Activated CD4-positive, alpha-beta T cell treated with anti-CD3 and anti-CD28 coated beads, Interleukin-2, amount 10 ng/mL, durations not matched to agents 7 days and 5 days (primary cell): Measurements from ENCODE around the gene FAM83E. TPM values are rescaled to one million over a fixed set of nuclear protein-coding genes. Genes with fewer than 3 reads are reported as not detected.
A peak's percentile ranks its signal among the peaks of the same experiment; 100 is the strongest.
"Not testable (repeated sequence)": the region's sequence is repeated elsewhere in the genome, so short reads cannot be mapped to it uniquely, and the experiment has no call there.

Source experiments
- CTCF ChIA-PET: fragments of 350-600 bp; sonication (Branson Sonifier 250); formaldehyde crosslinking; loops from one replicate; lab custom pipeline; 2021; ENCODE audit warnings: antibody characterized with exemption; lab: Charles Lee
- POLR2A ChIA-PET: fragments of 350-600 bp; sonication (Branson Sonifier 250); formaldehyde crosslinking; loops from one replicate; lab custom pipeline; 2021; ENCODE audit warnings: antibody characterized with exemption; lab: Charles Lee
- DNase-seq: peaks from one replicate; pipeline ENCODE4 v3.0.0-alpha.2; 2020
- H3K27ac Mint-ChIP-seq: one replicate; pipeline ENCODE4 v1.8.0; 2021; ENCODE audit warnings: mild to moderate bottlenecking, moderate library complexity, mixed read lengths
- H3K27me3 Mint-ChIP-seq: one replicate; pipeline ENCODE4 v1.8.0; 2021; ENCODE audit warnings: mixed read lengths
- H3K36me3 Mint-ChIP-seq: one replicate; pipeline ENCODE4 v1.8.0; 2021; ENCODE audit warnings: low read depth, mixed read lengths
- H3K4me1 Mint-ChIP-seq: one replicate; pipeline ENCODE4 v1.8.0; 2021; ENCODE audit warnings: mixed read lengths
- H3K4me3 Mint-ChIP-seq: one replicate; pipeline ENCODE4 v1.8.0; 2021; ENCODE audit warnings: mild to moderate bottlenecking, moderate library complexity, mixed read lengths
- H3K9me3 Mint-ChIP-seq: one replicate; pipeline ENCODE4 v1.8.0; 2021; ENCODE audit warnings: mixed read lengths
- total RNA-seq, 2 experiments: library from RNA; stranded (reverse); gene quantifications; one replicate each; pipeline ENCODE4 v1.2.3, GENCODE V29; 2021

Gene FAM83E
- total RNA-seq, 2 experiments from 2014 or later: 2.5 TPM

DNA sequence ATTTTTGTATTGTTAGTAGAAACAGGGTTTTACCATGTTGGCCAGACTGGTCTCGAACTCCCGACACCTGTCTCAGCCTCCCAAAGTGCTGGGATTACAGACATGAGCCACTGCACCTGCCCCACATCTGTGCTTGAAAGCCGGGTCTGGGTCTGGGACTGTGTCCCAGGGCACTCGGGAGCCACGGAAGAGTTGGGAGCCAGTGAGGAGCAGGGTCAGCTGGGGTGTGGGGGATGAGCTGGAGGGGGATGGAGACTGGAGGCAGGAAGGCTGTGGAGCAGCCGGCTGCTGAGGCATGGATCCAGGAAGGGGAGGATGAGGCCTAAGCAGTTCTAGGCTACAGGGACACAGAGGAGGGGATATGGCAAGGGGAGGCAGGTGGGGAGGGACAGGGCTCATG is 19.0 kb downstream of the FAM83E start:
- Mint-ChIP-seq H3K27me3 (no peaks in the 10 kb centered on the region), H3K27ac (peak overlapping the region; percentile 82), H3K4me1 (peaks cover 12% of the 10 kb centered on the region), H3K36me3 (peaks cover 2% of the 10 kb centered on the region), H3K4me3 (peak overlapping the region; percentile 71), H3K9me3 (no peaks in the 10 kb centered on the region)
- POLR2A ChIA-PET: no interaction called here
- no peak for DNase-seq
- CTCF ChIA-PET: interaction anchor here (0.7 kb wide), 1 partner anchor 106 kb away, joined by 3 read pairs; no protein-coding TSS in a partner anchor

DNA sequence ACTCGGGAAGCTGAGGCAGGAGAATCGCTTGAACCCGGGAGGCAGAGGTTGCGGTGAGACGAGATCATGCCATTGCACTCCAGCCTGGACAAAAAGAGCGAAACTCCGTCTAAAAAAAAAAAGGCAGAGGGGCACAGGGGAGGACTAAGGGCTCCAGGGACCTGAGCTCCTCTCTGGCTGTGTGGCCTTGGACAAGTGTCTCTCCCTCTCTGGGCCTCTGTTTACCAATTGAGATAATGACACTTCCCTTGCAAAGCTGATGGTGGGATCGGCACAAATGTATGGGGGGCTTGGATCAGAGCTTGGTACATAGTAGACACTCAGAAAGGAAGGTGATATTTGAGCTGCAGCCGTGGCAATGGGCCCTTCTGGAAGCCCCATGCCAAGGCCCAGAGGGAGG is 19.7 kb downstream of the FAM83E start:
- Mint-ChIP-seq H3K27ac (peak overlapping the region; percentile 82), H3K9me3 (no peaks in the 10 kb centered on the region), H3K36me3 (peaks cover 2% of the 10 kb centered on the region), H3K27me3 (no peaks in the 10 kb centered on the region), H3K4me3 (peak overlapping the region; percentile 71), H3K4me1 (peaks cover 12% of the 10 kb centered on the region)
- ChIA-PET POLR2A (no interaction called here), CTCF (interaction anchor here (0.7 kb wide), 1 partner anchor 106 kb away, joined by 3 read pairs; no protein-coding TSS in a partner anchor)
- no peak for DNase-seq

DNA sequence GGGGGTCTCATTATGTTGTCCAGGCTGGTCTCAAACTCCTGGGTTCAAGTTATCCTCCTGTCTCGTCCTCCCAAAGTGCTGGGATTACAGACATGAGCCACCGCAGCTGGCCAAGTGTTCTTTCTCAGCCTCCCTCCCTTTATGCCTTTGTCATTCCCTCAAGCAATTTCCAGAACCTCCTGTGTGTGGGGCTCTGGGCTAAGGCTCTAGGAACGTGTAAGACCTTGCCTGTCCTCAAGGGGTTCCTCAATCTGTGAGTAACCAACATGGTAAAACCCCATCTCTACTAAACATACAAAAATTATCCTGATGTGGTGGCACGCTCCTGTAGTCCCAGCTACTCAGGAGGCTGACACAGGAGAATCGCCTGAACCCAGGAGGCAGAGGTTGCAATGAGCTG is 23.9 kb downstream of the FAM83E start:
- Mint-ChIP-seq H3K36me3 (peaks cover 5% of the 10 kb centered on the region), H3K27me3 (no peaks in the 10 kb centered on the region), H3K27ac (peak overlapping the region; percentile 50), H3K4me3 (no peak overlapping the region), H3K4me1 (peaks cover 20% of the 10 kb centered on the region), H3K9me3 (no peaks in the 10 kb centered on the region)
- no peak for DNase-seq
- CTCF ChIA-PET: interaction anchor here (3.7 kb wide), 1 partner anchor 83 kb away, joined by 19 read pairs; no protein-coding TSS in a partner anchor
- POLR2A ChIA-PET: no interaction called here

DNA sequence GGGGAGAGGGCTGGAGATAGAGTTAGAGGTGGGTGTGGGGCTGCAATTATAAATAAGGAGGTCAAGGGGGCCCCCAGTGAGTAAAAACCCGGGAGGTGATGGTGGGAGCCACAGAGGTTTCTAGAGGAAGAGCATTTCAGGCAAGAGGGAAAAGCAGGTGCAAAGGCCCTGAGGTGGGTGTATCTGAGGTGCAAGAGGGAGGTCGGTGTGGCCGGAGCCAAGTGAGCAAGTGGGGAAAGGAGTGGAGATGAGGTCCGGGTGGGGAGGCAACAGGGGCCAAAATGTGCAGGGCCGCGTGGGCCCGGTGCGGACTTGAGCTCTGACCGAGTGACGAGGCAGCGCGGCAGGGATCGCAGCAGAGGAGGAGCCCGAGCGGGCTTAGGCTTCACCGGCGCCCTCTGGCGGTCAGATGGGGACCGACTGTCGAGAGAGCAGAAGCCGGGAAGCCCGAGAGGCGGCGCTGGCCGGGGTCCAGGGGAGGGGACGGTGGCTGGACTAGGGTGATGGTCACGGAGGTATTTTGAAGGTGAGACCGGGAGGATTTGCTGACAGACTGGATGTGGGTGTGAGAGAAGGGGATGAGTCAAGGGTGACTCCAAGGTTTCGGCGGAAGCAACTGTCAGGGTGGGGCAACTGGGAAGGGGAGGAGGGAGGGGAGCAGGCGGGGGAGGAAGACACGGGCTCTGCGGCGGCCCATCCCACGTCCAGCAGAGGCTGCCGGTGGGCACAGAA is 26.0 kb downstream of the FAM83E start:
- H3K27me3 Mint-ChIP-seq: no peaks in the 10 kb centered on the region
- DNase-seq: peak; percentile 90
- ChIA-PET POLR2A (no interaction called here), CTCF (interaction anchor here (0.6 to 3.7 kb wide), 19 partner anchors 12 to 275 kb away, joined by 3 to 19 read pairs (median 5); partner anchors contain the start of genes RPL18, SPACA4 and SPHK2)
- peaks cover 6% of the 10 kb centered on the region for H3K36me3 Mint-ChIP-seq
- peak overlapping the region; percentile 78 for H3K4me3 Mint-ChIP-seq
- peaks cover 23% of the 10 kb centered on the region for H3K4me1 Mint-ChIP-seq
- no peaks in the 10 kb centered on the region for H3K9me3 Mint-ChIP-seq
- H3K27ac Mint-ChIP-seq: peak overlapping the region; percentile 88

DNA sequence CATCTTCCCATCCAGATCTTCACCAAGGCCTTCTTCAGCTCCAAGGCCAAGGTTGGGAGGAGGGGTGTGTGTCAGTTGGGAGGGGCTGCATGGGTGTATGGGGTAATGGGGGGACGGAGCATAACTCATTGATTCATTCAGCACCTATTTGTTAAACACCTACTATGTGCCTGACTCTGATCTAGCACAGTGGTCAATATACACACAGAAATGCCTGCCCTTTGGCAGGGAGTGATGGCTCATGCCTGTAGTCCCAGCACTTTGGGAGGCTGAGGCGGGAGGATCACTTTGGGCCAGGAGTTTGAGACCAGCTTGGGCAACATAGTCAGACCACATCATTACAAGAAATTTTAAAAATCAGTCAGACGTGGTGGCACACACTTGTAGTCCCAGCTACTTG is 27.5 kb downstream of the FAM83E start:
- no peak overlapping the region for H3K27ac Mint-ChIP-seq
- POLR2A ChIA-PET: no interaction called here
- CTCF ChIA-PET: interaction anchor here (0.6 to 3.7 kb wide), 5 partner anchors 11 to 274 kb away, joined by 3 to 19 read pairs (median 4); no protein-coding TSS in a partner anchor

DNA sequence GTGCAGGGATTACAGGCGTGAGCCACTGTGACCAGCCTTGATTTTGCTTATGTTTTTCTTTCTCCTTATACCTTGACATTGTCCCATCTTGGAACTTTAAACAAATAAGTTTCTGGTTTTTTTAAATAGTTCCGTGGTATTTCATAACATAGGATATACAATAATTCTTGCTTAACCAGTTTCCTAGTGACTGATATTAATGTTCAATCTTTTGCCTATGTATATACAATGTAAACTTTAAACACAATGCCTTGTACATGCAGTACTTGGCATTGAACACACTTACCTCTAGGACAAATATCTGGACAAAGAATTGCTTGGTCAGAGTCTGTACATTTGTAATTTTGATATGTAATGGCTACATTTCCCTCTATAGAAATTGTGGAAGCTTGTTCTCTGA is 32.7 kb downstream of the FAM83E start:
- no peaks in the 10 kb centered on the region for H3K9me3 Mint-ChIP-seq
- no peak for DNase-seq
- H3K36me3 Mint-ChIP-seq: peaks cover 3% of the 10 kb centered on the region
- ChIA-PET POLR2A (no interaction called here), CTCF (interaction anchor here (0.9 kb wide), 1 partner anchor 77 kb away, joined by 4 read pairs; no protein-coding TSS in a partner anchor)
- H3K4me3 Mint-ChIP-seq: no peak overlapping the region
- no peaks in the 10 kb centered on the region for H3K27me3 Mint-ChIP-seq
- no peak overlapping the region for H3K27ac Mint-ChIP-seq
- peaks cover 6% of the 10 kb centered on the region for H3K4me1 Mint-ChIP-seq

More for the DNA sequence above, 27.5 kb downstream of the FAM83E start:
- peaks cover 6% of the 10 kb centered on the region for H3K36me3 Mint-ChIP-seq
- H3K27me3 Mint-ChIP-seq: no peaks in the 10 kb centered on the region
- no peak overlapping the region for H3K4me3 Mint-ChIP-seq
- H3K4me1 Mint-ChIP-seq: peaks cover 20% of the 10 kb centered on the region
- DNase-seq: no peak
- no peaks in the 10 kb centered on the region for H3K9me3 Mint-ChIP-seq

DNA sequence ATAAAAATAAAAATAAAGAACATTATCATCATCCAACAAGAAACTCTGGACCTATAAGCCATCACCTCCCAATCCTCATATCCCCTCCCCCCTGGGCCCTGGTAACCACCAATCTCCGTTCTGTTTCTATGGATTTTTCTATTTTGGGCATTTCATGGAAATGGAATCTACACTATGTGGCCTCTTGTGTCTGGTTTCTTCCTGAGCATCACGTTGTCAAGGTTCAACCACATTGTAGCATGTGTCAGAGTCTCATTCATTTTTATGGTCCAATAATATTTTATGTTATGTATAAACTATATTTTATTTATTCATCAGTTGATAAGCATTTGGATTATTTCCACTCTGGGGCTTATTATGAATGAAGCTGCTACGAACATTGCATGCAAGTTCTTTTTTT is 36.0 kb downstream of the FAM83E start:
- Mint-ChIP-seq H3K27ac (no peak overlapping the region), H3K36me3 (no peaks in the 10 kb centered on the region), H3K4me1 (no peaks in the 10 kb centered on the region), H3K4me3 (no peak overlapping the region), H3K27me3 (no peaks in the 10 kb centered on the region), H3K9me3 (no peaks in the 10 kb centered on the region)
- ChIA-PET POLR2A (no interaction called here), CTCF (interaction anchor here (1.0 to 2.8 kb wide), 2 partner anchors 245 to 265 kb away, joined by 3 to 10 read pairs; no protein-coding TSS in a partner anchor)
- no peak for DNase-seq

DNA sequence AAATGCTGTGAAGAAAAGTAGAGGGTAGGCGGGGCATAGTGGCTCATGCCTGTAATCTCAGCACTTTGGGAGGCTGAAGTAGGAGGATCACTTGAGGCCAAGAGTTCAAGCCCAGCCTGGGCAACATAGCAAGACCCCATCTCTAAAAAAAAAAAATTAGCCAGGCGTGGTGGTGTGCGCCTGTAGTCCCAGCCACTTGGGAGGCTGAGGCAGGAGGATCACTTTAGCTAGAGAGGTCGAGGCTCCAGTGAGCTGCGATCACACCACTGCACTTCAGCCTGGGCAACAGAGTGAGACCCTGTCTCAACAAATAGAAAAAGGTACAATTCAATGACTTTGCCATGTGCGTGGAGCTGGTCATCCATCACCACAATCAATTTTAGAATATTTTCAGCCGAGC is 37.0 kb downstream of the FAM83E start:
- H3K27me3 Mint-ChIP-seq, H3K27ac Mint-ChIP-seq, H3K4me3 Mint-ChIP-seq, H3K4me1 Mint-ChIP-seq, CTCF ChIA-PET, H3K9me3 Mint-ChIP-seq, H3K36me3 Mint-ChIP-seq, DNase-seq, POLR2A ChIA-PET: not testable (repeated sequence)

DNA sequence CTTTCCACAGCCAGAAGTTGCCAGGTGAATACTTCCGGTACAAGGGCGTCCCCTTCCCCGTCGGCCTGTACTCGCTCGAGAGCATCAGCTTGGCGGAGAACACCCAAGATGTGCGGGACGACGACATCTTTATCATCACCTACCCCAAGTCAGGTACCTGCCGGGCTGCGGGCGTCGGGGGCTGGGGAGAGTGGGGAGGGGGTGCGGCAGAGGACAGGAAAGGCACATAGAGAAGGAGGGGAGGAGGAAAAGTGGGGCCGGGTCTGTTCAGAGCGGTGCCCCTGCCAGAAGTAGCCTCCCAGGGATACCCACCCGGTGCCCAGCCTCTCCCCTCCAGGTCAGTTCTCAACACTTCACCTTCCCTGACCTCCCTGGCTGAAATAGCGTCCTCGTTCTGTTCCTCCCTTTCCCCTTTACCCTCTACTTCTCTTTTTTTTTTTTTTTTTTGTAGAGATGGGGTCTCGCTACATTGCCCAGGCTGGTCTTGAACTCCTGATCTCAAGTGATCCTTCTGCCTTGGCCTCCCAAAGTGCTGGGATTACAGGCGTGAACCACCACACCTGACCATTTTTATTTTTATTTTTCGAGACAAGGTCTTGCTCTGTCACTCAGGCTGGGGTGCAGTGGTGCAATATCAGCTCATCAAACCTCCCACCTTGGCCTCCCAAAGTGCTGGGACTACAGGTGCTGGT is 38.8 kb downstream of the FAM83E start:
- DNase-seq: no peak
- no peaks in the 10 kb centered on the region for H3K27me3 Mint-ChIP-seq
- H3K9me3 Mint-ChIP-seq: no peaks in the 10 kb centered on the region
- H3K4me3 Mint-ChIP-seq: no peak overlapping the region
- no peaks in the 10 kb centered on the region for H3K36me3 Mint-ChIP-seq
- ChIA-PET CTCF (interaction anchor here (0.5 to 1.2 kb wide), 3 partner anchors 12 to 49 kb away, joined by 3 to 5 read pairs (median 4); no protein-coding TSS in a partner anchor), POLR2A (no interaction called here)
- H3K27ac Mint-ChIP-seq: no peak overlapping the region
- H3K4me1 Mint-ChIP-seq: no peaks in the 10 kb centered on the region

DNA sequence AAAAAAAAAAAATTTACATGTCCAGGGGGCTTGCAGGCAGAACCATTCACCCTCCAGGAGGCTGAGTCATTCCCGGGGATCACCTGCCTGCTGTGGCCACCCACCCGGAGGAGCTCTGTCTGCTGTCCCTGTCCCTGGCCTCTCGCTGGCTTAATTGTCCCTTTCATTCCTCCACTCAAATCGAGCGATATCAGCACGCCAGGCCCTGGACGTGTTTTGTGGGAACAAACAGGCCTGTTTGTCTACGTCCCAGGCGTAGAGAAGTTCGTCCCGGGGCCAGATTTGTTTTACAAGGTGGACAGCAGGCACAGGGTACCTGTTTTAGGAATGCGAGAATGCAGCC is 41.7 kb downstream of the FAM83E start:
- no peak for DNase-seq
- no peaks in the 10 kb centered on the region for H3K9me3 Mint-ChIP-seq
- H3K36me3 Mint-ChIP-seq: no peaks in the 10 kb centered on the region
- ChIA-PET POLR2A (no interaction called here), CTCF (interaction anchor here (0.6 to 1.9 kb wide), 3 partner anchors 11 to 1285 kb away, joined by 3 to 6 read pairs (median 4); no protein-coding TSS in a partner anchor)
- no peak overlapping the region for H3K4me3 Mint-ChIP-seq
- peaks cover 2% of the 10 kb centered on the region for H3K27me3 Mint-ChIP-seq
- no peak overlapping the region for H3K27ac Mint-ChIP-seq
- H3K4me1 Mint-ChIP-seq: no peaks in the 10 kb centered on the region

DNA sequence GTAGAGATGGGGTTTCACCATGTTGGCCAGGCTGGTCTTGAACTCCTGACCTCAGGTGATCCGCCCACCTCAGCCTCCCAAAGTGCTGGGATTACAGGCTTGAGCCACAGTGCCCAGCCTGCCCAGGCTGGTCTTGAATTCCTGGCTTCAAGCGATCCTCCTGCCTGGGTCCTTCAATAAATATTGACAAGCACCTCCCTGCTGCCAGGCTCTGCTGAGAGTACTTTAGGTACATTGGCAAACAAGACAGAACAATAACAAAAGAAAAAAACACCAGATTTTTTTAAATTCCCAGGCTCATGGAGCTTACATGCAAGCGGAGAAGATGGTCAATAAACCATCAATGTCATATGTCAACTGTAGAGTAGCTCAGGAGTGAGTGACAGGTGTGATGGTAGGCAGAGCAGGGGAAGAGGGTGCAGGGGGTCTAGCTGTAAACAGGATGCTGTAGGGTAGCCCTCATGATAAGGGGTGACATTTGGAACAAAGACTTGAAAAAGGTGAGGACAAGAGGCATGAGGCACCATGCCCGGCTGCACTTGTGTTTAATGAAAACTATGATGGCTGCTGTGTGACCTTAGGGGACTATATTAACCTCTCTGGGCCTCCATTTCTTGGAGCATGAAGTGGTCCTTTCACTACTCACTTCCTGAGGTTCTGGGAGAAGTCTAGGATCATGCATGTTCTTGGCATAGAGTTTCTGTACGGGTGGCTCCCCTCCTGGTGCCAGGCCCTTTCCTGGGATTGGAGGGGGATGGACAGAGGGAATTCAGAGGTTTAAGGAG is 43.3 kb downstream of the FAM83E start:
- DNase-seq: no peak
- no peaks in the 10 kb centered on the region for H3K36me3 Mint-ChIP-seq
- ChIA-PET POLR2A (no interaction called here), CTCF (interaction anchor here (0.6 kb wide), 1 partner anchor 218 kb away, joined by 3 read pairs; no protein-coding TSS in a partner anchor)
- H3K27me3 Mint-ChIP-seq: peaks cover 4% of the 10 kb centered on the region
- H3K9me3 Mint-ChIP-seq: no peaks in the 10 kb centered on the region
- no peaks in the 10 kb centered on the region for H3K4me1 Mint-ChIP-seq
- no peak overlapping the region for H3K4me3 Mint-ChIP-seq
- no peak overlapping the region for H3K27ac Mint-ChIP-seq

DNA sequence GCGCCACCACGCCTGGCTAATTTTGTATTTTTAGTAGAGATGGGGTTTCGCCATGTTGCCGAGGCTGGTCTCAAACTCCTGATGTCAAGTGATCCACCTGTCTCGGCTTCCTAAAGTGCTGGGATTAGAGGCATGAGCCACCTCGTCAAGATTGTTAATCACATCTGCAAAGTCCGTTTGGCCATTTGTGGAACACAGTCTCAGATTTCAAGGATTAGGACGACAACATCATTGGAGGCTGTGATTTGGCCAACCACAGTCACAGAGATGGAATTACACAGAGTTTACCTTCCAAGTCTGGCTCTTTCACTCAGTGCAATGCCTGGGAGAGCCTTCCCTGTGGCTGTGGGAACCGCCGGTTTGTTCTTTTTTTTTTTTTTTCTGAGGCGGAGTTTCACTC is 45.1 kb downstream of the FAM83E start:
- Mint-ChIP-seq H3K27me3 (peaks cover 4% of the 10 kb centered on the region), H3K36me3 (no peaks in the 10 kb centered on the region), H3K4me1 (no peaks in the 10 kb centered on the region), H3K9me3 (no peaks in the 10 kb centered on the region), H3K27ac (no peak overlapping the region), H3K4me3 (no peak overlapping the region)
- CTCF ChIA-PET: no interaction called here
- no peak for DNase-seq
- POLR2A ChIA-PET: no interaction called here
